SK-N-SH (cell line): ENCODE measurements around the gene CDK14. TPM values are rescaled to one million over a fixed set of nuclear protein-coding genes. Genes with fewer than 3 reads are reported as not detected.
A peak's percentile ranks its signal among the peaks of the same experiment; 100 is the strongest.

ENCODE experiments used
- CTCF ChIA-PET: fragments of 300-600, 350-600 bp; formaldehyde crosslinking; extraction: SDS; loops from one replicate; lab custom pipeline; 2021; lab: Yijun Ruan, JAX
- POLR2A ChIA-PET: fragments of 350-600 bp; sonication (Branson Sonifier 250); formaldehyde crosslinking; extraction: SDS; loops from one replicate; lab custom pipeline; 2020; ENCODE audit warnings: antibody characterized with exemption, inconsistent platforms; lab: Yijun Ruan, JAX
- DNase-seq: peaks from one replicate; pipeline ENCODE4 v3.0.0; 2012
- H2AFZ ChIP-seq: fragments of 200-600 bp; sonication (generic); 2 replicates; pipeline ENCODE4 v1.8.1; 2016; ENCODE audit warnings: antibody characterized with exemption, mild to moderate bottlenecking, low read depth
- H3F3A ChIP-seq: fragments of 200-600 bp; sonication (generic); replicated peaks from 2 replicates; pipeline ENCODE3; 2016; ENCODE audit warnings: antibody characterized with exemption, mild to moderate bottlenecking; ENCODE audit not compliant: insufficient read depth
- H3K27ac ChIP-seq, 2 experiments: fragments of 200-500 bp in 1 of 2; fragments of 200-600 bp in 1 of 2; sonication (Bioruptor generic) in 1 of 2; sonication (generic), shearing (Covaris generic) in 1 of 2; 2 replicates each; pipeline versions ENCODE4 v1.5.1 to v1.6.1; 2014 to 2016; ENCODE audit warnings: low read depth in 2 of 2, inconsistent platforms in 1 of 2, low read length in 1 of 2, mild to moderate bottlenecking in 1 of 2, mixed read lengths in 1 of 2
- H3K27me3 ChIP-seq: fragments of 200-600 bp; sonication (generic), shearing (Covaris generic); 2 replicates; pipeline ENCODE4 v1.6.1; 2016; ENCODE audit warnings: mixed run types; ENCODE audit not compliant: insufficient read depth
- H3K36me3 ChIP-seq, 2 experiments: fragments of 200-500 bp in 1 of 2; fragments of 200-600 bp in 1 of 2; sonication (Bioruptor generic) in 1 of 2; sonication (generic) in 1 of 2; replicated peaks in 1 of 2; 2 replicates each; pipeline versions ENCODE3 to v1.5.1; 2014 to 2016; ENCODE audit warnings: low read length in 1 of 2, mild to moderate bottlenecking in 1 of 2; ENCODE audit not compliant: insufficient read depth in 2 of 2, control insufficient read depth in 1 of 2
- H3K4me1 ChIP-seq, 2 experiments: fragments of 200-500 bp in 1 of 2; fragments of 200-600 bp in 1 of 2; sonication (Bioruptor generic) in 1 of 2; sonication (generic), shearing (Covaris generic) in 1 of 2; 2 replicates each; pipeline versions ENCODE4 v1.5.1 to v1.6.1; 2014 to 2016; ENCODE audit warnings: low read depth in 1 of 2, low read length in 1 of 2, mixed run types in 1 of 2; ENCODE audit not compliant: insufficient read depth in 2 of 2, control insufficient read depth in 1 of 2
- H3K4me2 ChIP-seq: fragments of 200-600 bp; sonication (generic), shearing (Covaris generic); 2 replicates; pipeline ENCODE4 v1.6.1; 2017; ENCODE audit warnings: mixed run types
- H3K4me3 ChIP-seq, 2 experiments: fragments of 200-500 bp in 1 of 2; fragments of 200-600 bp in 1 of 2; sonication (Bioruptor generic) in 1 of 2; sonication (generic), shearing (Covaris generic) in 1 of 2; 2 replicates each; pipeline versions ENCODE4 v1.5.1 to v1.8.1; 2014 to 2016; ENCODE audit warnings: low read depth in 2 of 2, inconsistent platforms in 1 of 2, low read length in 1 of 2, mild to moderate bottlenecking in 1 of 2, mixed read lengths in 1 of 2, moderate library complexity in 1 of 2
- H3K79me2 ChIP-seq: fragments of 200-600 bp; sonication (generic); 2 replicates; pipeline ENCODE4 v1.8.1; 2017; ENCODE audit warnings: mild to moderate bottlenecking; ENCODE audit not compliant: insufficient read depth
- H3K9ac ChIP-seq: fragments of 200-600 bp; sonication (generic); 2 replicates; pipeline ENCODE4 v1.6.1; 2017; ENCODE audit warnings: mixed run types
- H3K9me2 ChIP-seq: fragments of 200-600 bp; sonication (generic); 2 replicates; pipeline ENCODE4 v1.6.1; 2017; ENCODE audit warnings: mixed run types
- H3K9me3 ChIP-seq: fragments of 200-600 bp; sonication (generic); 2 replicates; pipeline ENCODE4 v1.6.1; 2017; ENCODE audit warnings: mixed run types, mild to moderate bottlenecking, moderate library complexity
- H4K20me1 ChIP-seq: fragments of 200-600 bp; sonication (generic); 2 replicates; pipeline ENCODE4 v1.6.1; 2017; ENCODE audit warnings: mild to moderate bottlenecking, mixed run types; ENCODE audit not compliant: insufficient read depth
- EP300 ChIP-seq, 2 experiments: IDR thresholded peaks; 2 replicates each; pipeline versions ENCODE4 v1.4.0 to v1.6.1; 2012; ENCODE audit warnings: borderline replicate concordance in 1 of 2, low read depth in 1 of 2, low read length in 1 of 2
- EZH2phosphoT487 ChIP-seq: fragments of 200-600 bp; sonication (generic); IDR thresholded peaks from 2 replicates; pipeline ENCODE4 v1.6.1; 2017; ENCODE audit warnings: low read depth, mixed run types, mild to moderate bottlenecking, antibody characterized with exemption, moderate library complexity, borderline replicate concordance
- GATA2 ChIP-seq: sonication (generic); formaldehyde crosslinking; IDR thresholded peaks from 2 replicates; pipeline ENCODE4 v1.5.0; 2020; ENCODE audit warnings: mild to moderate bottlenecking, missing genetic modification reagents
- JUND ChIP-seq: IDR thresholded peaks from 2 replicates; pipeline ENCODE4 v1.4.0; 2012
- NFIC ChIP-seq: IDR thresholded peaks from 2 replicates; pipeline ENCODE4 v1.4.0; 2012; ENCODE audit warnings: borderline replicate concordance
- POLR2AphosphoS5 ChIP-seq: IDR thresholded peaks from 2 replicates; pipeline ENCODE4 v1.6.1; 2012; ENCODE audit warnings: low read depth, low read length
- RAD21 ChIP-seq: IDR thresholded peaks from 2 replicates; pipeline ENCODE4 v1.6.1; 2012; ENCODE audit warnings: mild to moderate bottlenecking, low read length
- SMC3 ChIP-seq: IDR thresholded peaks from 2 replicates; pipeline ENCODE4 v1.6.1; 2012; ENCODE audit warnings: low read depth, low read length, improper control_type of control experiment
- TAF1 ChIP-seq: IDR thresholded peaks from 2 replicates; pipeline ENCODE4 v1.6.1; 2012; ENCODE audit warnings: low read depth, mild to moderate bottlenecking, low read length, moderate library complexity, borderline replicate concordance
- TCF12 ChIP-seq: IDR thresholded peaks from 2 replicates; pipeline ENCODE4 v1.4.0; 2012
- WGBS: methylation state at CpG from one replicate; pipeline ENCODE4 v1.1.6; 2017; ENCODE audit warnings: low lambda C conversion rate; 5-methylcytosine and 5-hydroxymethylcytosine counted together
- polyA plus RNA-seq, 3 experiments: library from polyadenylated mRNA; depleted of rRNA; stranded (reverse); fragments of >200 nt; gene quantifications; 2 replicates each; pipeline ENCODE4 v1.2.3, GENCODE V29; 2012
- TF ChIP-seq, protein P1 (sequence below): IDR thresholded peaks from 2 replicates; pipeline ENCODE4 v1.4.0; 2012; ENCODE audit warnings: low read depth
- TF ChIP-seq, protein P2 (sequence below): IDR thresholded peaks from 2 replicates; pipeline ENCODE4 v1.4.0; 2012; ENCODE audit warnings: low read depth, borderline replicate concordance
- TF ChIP-seq, protein P3 (sequence below): fragments of 200-600 bp; sonication (generic); IDR thresholded peaks from 2 replicates; pipeline ENCODE4 v1.6.1; 2017; ENCODE audit warnings: antibody characterized with exemption, mild to moderate bottlenecking, moderate library complexity

The CDK14 gene
- polyA plus RNA-seq, 1 of the 3 experiments (the other 2 are of a cell fraction): 13.9 TPM

DNA sequence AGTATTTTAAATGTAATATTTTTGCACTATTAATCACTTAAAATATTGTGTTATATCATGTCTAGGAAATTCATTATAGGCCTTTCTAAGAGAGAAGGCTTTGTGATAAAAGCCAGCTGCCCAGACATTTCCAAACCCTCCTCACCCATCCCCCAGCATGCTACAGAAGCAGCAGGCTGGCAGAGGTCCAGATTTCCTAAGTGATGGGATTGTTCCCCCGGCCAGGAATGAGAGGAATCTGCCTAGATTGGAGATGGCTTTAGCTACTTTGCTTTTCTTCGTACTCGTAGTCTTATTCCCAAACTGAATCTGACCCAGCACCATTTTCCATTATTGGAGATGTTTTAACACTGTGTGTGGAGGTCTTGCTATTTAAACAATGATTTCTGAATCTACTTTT, 29.4 kb downstream of the CDK14 start (continued):
- TF ChIP-seq, protein P1, sequence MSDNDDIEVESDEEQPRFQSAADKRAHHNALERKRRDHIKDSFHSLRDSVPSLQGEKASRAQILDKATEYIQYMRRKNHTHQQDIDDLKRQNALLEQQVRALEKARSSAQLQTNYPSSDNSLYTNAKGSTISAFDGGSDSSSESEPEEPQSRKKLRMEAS: no peak
- TF ChIP-seq SMC3: no peak
- TF ChIP-seq GATA2: no peak
- peak; percentile 96 for TF ChIP-seq NFIC
- no peak; the same call in 1 of the 2 replicates for TF ChIP-seq POLR2AphosphoS5
- peak; percentile 16; the same call in 1 of the 2 replicates for TF ChIP-seq JUND
- TF ChIP-seq TCF12: peak; percentile 92

DNA sequence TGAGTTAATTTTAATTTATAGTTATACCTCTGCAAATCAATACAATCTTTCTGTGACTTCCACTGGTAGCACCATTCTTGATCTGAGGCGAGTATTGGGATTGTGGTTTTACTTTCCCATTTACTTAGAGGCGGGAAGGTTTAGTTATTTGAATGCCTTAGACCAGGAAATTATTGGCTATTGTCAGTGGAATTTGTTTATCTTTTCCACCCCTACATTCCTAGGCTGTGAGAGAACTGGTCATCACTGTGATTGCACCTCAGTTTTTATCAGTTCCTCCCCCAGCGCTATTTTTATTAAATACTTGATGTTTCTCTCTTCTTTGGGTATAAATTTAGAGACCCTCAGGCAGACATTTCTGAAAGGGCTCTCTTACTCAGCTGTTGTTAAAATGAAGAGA, 29.9 kb downstream of the CDK14 start:
- peaks cover 27% of the 10 kb centered on the region for H4K20me1 ChIP-seq
- 0 out of 4 replicates have a peak overlapping the region, but pooled peaks of 1 of the 2 experiments have one; percentile 18 for H3K4me3 ChIP-seq
- peaks cover 0 to 2% of the 10 kb centered on the region in 2 experiments for H3K36me3 ChIP-seq
- ChIA-PET POLR2A (no interaction called here), CTCF (interaction anchor here (1.0 to 4.9 kb wide), 5 partner anchors 15 to 409 kb away, joined by 3 to 32 read pairs (median 7); partner anchors contain the start of gene CDK14)
- DNase-seq: no peak
- no peaks in the 10 kb centered on the region for H3K9me2 ChIP-seq
- peak overlapping the region; percentile 70 for H3K4me2 ChIP-seq
- peaks cover 12 to 44% of the 10 kb centered on the region in 2 experiments for H3K4me1 ChIP-seq
- H3K9me3 ChIP-seq: no peaks in the 10 kb centered on the region
- no peak overlapping the region for H3K9ac ChIP-seq
- no peaks in the 10 kb centered on the region for H3K27me3 ChIP-seq
- WGBS: 67% methylated on average over 3 of the region's 3 CpGs
- H2AFZ ChIP-seq: no peak overlapping the region
- H3K79me2 ChIP-seq: peaks cover 95% of the 10 kb centered on the region
- TF ChIP-seq TAF1 (0 out of 2 replicates have a peak, but pooled peaks have one; percentile 32), RAD21 (no peak), EZH2phosphoT487 (no peak)
- peaks cover 19% of the 10 kb centered on the region for H3F3A ChIP-seq
- H3K27ac ChIP-seq: peak overlapping the region; percentile 48 to 60; a peak in 3 of 4 replicates

DNA sequence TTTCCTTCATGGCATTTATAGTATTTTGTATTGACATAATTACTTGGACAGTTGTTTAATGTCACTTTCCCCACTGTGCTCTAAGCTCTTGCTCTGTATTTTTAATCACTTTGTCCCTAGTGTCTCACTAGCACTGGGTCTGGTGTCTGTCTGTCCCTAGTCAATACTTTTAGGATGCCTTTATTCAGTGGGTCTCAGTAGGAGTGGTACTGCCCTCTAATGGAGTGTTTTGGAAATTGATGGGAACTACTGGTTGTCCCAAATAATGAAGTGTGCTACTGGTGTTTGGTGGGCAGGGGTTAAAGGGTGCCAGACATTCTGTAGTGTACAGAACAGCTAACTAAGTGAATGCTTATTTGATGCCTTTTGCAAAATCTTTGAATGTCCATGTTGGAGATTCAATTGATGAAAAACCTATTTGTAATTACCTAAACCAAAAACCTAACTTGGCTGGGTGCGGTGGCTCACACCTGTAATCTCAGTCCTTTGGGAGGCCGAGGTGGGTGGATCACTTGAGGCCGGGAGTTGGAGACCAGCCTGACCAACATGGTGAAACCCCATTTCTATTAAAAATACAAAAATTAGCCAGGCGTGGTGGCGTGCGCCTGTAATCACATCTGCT, 33.3 kb downstream of the CDK14 start:
- H3K27ac ChIP-seq: no peak overlapping the region
- POLR2A ChIA-PET: no interaction called here
- peaks cover 12% of the 10 kb centered on the region for H4K20me1 ChIP-seq
- H3K4me1 ChIP-seq: peaks cover 11 to 18% of the 10 kb centered on the region in 2 experiments
- no peak overlapping the region for H3K4me3 ChIP-seq
- H3K9me3 ChIP-seq: no peaks in the 10 kb centered on the region; the same call in 1 of the 2 replicates
- DNase-seq: peak; percentile 68
- H3F3A ChIP-seq: peaks cover 17% of the 10 kb centered on the region
- no peak overlapping the region for H3K4me2 ChIP-seq
- TF ChIP-seq RAD21 (peak; percentile 94), SMC3 (peak; percentile 83), EP300 (IDR thresholded peaks at IDR 0.05; ENCODE audit: borderline replicate concordance in 1 of 2, low read depth in 1 of 2, low read length in 1 of 2) (no peak)
- TF ChIP-seq, protein P2, sequence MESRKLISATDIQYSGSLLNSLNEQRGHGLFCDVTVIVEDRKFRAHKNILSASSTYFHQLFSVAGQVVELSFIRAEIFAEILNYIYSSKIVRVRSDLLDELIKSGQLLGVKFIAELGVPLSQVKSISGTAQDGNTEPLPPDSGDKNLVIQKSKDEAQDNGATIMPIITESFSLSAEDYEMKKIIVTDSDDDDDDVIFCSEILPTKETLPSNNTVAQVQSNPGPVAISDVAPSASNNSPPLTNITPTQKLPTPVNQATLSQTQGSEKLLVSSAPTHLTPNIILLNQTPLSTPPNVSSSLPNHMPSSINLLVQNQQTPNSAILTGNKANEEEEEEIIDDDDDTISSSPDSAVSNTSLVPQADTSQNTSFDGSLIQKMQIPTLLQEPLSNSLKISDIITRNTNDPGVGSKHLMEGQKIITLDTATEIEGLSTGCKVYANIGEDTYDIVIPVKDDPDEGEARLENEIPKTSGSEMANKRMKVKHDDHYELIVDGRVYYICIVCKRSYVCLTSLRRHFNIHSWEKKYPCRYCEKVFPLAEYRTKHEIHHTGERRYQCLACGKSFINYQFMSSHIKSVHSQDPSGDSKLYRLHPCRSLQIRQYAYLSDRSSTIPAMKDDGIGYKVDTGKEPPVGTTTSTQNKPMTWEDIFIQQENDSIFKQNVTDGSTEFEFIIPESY: no peak
- TF ChIP-seq, protein P3, sequence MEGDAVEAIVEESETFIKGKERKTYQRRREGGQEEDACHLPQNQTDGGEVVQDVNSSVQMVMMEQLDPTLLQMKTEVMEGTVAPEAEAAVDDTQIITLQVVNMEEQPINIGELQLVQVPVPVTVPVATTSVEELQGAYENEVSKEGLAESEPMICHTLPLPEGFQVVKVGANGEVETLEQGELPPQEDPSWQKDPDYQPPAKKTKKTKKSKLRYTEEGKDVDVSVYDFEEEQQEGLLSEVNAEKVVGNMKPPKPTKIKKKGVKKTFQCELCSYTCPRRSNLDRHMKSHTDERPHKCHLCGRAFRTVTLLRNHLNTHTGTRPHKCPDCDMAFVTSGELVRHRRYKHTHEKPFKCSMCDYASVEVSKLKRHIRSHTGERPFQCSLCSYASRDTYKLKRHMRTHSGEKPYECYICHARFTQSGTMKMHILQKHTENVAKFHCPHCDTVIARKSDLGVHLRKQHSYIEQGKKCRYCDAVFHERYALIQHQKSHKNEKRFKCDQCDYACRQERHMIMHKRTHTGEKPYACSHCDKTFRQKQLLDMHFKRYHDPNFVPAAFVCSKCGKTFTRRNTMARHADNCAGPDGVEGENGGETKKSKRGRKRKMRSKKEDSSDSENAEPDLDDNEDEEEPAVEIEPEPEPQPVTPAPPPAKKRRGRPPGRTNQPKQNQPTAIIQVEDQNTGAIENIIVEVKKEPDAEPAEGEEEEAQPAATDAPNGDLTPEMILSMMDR: peak; percentile 84
- H2AFZ ChIP-seq: no peak overlapping the region
- H3K9ac ChIP-seq: no peak overlapping the region
- no peaks in the 10 kb centered on the region for H3K27me3 ChIP-seq
- no peaks in the 10 kb centered on the region for H3K9me2 ChIP-seq
- H3K79me2 ChIP-seq: peaks cover 90% of the 10 kb centered on the region
- 84% methylated on average over 6 of the region's 6 CpGs for WGBS
- peaks cover 0 to 20% of the 10 kb centered on the region in 2 experiments for H3K36me3 ChIP-seq
- CTCF ChIA-PET: interaction anchor here (0.6 to 4.0 kb wide), 53 partner anchors 9 to 927 kb away, joined by 3 to 39 read pairs (median 4); partner anchors contain the start of genes CDK14, PTTG1IP2 and STEAP1
